Activated gamma-delta T cell treated with anti-CD3 and anti-CD28 coated beads, Interleukin-2, amount 50 U/mL, for 16 hours (primary cell): ENCODE data around the gene GLI3.

Source experiments
- DNase-seq: peaks from one replicate; pipeline ENCODE4 v3.0.0-alpha.2; 2020; ENCODE audit warnings: low read depth

Gene GLI3

DNA sequence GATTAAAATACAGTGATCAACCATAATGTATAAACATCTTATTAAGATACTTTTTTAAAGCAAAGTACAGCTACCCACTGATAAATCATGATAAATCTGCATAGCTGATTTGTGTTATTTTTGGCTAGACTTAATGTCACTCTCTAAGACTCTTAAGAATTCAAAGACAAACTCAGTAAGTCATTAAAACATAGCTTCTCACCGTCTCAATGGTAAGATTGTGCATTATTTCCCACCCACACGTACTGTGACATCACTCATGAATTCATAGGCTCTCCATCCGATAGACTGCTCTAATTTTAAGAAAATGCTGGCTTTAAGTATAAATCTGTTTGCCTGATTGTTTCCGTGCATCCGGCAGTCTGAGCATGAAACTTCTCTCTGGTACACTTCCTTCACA is 266.1 kb downstream of the GLI3 start:
- no peak for DNase-seq

DNA sequence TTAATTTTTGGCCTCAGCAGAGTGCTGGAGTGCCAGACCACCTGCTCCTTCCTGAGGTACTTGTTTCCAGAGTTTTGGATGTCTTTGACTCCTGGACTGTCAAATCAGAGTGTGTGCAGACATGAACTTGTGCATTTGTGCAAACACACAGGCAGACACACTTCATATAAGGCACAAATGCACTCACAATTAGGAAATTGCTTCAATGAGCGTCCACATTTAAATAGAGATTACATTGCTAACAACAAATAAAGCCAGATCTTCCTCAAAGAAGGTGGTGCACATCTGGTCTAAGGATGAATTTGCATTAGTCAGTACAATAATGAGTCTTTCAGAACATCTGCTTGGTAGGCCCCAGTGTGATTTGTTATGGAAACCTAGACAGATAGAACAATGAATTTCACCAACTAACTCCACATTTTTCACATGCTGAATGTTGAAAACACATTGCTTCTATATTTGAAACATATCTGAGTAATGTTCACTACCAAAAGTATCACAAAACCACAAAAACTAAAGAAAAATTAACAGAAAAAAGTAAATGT is 267.4 kb downstream of the GLI3 start:
- DNase-seq = no peak

DNA sequence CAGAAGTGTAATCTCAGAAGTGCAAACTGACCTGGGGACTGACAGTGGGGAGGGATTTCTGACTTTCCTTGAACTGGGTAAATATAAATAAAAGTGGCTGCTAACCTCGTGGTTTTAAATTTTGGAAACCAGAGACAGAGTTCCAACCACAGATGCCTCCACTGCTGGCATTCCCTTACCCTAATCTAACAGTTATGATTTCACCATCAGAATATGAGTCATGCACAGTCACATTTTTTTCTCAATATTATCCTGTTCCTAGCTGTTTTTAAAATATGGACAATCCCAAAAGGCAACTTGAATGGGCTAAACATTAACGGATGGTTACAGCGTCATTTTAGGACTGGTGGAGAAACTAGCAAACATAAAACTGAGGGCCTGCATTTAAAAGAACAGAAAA is 269.9 kb downstream of the GLI3 start:
- no peak for DNase-seq

DNA sequence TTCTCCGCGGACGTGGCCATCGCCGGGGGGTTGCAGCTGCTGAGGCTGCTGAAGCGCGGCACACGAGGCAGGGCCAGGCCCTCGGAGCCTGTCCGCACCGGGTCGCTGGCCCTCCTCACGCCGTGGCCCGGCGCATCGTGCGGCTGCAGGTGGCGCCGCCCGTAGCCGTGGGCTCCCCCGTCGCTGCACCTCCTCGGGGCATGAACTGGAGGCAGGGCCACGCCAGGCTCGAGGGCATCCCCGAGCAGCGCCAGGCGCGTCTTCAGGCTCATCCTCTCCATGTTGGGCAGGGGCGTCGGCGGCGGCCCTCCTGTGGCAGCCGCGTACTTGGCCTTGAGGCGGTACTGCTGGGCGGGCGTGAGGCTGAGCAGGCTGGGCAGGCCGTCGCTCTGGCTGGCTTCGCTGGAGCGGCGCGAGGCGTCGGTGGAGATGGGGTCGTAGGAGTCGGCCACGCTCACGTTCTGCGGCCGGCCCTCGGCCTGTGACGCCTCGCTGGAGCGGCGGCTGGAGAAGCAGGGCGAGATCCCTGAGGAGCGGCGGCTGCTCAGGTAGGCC is 271.0 kb downstream of the GLI3 start:
- DNase-seq = no peak

DNA sequence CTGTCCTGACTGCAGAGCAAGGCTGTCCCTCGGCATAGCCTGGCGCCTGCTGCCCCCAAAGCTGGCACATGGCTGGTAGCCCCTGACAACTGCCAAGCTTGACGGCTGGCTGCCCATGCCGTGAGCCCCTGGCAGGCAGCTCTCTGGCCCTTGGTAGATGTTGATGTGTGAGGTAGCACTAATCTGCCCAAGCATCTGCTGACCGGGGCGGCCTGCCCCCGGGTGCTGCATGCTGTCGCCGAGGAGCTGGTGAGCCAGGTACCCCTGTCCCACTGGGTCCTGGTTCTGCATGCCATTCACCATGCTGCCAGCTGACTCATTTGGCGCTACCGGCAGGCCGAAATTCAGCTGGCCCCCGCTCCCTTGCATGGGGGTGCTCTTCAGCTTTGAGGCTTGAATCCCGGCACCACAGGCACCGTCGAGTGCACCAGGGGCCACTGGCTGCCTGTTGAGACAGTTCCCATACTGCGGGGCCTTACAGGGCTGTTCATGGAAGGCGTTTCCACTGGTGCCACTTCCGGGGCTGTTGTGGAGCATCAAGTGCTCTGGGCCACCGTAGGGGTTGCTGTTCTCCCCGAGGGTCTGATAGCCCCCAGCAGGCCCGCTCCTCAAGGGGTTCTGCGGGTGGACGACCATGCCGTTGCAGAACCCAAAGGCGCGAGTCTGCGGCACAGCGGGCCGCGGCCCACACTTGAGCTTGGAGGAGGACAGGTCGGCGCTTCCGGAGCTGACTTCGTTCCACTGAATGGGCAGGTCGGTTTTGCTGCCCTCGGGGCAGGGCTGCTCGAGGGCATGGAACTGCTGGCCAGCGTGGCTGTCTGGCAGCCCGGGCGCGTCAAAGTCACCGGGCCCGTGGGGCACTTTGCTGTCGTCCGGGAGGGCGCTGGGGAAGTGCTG is 271.9 kb downstream of the GLI3 start:
- no peak for DNase-seq

DNA sequence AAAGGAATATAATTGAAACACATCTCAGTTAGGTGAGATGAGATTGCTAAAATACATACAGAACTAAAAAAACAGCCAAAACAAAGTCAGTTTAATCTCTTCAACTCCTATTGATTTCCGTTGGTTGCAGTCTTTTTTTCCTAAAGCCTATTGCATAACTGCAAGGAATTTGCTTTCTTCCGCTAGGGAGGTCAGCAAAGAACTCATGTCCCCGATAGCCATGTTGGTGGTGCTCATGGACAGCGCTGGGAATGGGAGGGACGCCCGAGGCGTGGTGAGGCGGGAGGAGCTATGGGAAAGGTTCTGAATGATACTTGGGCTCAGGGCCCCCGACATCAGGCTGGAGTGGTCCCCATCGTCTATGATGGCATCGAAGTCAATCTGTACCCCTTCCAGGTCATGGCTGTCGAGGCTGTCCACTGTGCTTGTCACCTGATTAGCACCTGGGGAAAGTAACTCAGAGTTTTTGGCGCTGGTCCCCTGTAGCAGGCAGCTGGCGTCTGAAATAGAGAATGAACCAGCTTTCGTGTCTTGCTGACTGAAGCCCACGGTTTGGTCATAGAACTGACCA is 272.7 kb downstream of the GLI3 start:
- DNase-seq = no peak

DNA sequence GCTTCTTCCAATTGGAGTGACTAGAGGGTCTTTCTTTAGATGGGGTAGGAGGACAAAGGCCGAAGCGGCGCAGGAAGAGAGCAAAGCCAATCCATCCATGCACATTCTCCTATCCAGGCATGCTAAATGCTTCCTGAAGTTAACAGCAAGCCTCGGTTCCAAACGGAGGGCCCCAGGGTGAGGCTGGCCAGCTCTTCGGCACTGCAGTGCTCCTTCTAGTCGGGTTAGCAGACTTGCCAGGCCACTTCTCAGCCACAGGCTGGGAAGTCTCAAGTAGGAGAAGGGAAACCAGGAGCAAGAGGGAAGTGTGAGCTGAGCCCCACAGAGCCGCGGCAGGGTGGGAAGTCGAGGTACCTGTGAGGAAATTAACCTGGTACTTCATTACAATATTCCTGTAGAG is 280.3 kb downstream of the GLI3 start:
- no peak for DNase-seq

DNA sequence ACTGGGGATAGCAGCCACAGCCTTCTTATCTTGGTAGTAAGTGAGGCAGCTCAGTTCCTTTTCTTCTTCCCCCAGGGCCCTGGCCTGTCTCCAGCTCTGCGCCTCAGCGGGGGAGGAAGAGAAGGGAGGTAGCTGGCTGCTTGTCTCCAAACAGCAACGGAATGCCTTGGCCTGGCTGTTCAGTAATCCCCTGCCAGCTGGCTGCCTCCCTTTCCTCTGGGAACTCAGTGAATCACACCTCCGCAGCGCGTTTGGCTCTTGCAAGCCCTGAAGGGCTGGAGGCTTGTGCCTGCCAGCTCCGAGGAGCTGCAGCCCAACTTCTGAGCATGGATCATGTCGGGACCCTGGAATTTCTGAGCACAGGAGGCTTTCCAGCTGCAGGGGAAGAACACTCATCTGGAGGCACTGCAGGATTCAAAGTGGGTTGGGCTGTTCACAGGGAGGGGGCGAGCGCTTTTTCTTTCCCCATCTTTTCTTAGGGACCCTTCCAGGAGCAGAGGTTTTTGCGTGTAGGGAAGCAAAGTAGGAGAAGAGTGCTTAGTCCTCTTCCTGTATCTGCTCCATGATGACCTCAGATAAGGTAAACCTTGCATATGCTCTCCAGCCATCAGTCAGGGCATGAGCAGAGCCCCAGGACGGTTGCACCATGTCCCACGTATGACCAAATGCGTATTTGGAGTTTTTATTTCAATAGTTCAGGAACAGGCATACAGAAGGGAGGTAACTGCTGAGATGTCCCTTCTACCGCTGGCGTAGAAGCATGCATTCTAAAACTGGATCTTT is 280.9 kb downstream of the GLI3 start:
- DNase-seq = no peak

DNA sequence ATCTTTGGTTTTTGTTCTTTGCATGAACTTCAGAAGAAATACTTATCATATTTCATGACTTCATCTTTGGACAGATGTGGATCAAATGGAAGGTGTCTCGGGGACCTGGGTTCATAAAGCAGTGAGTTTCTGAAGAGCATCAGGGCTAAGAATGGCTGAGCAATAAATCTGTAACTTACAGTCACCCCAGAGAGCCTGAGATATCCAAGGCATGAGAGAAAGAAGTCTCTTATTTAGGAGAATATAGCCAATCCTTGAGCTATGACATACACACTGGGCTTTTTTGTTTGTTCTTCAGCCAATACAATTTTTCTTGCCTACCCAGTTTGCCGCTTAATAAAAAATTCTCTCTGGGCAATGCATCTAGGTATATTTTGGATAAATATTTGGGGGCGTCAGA is 281.6 kb downstream of the GLI3 start:
- no peak for DNase-seq

DNA sequence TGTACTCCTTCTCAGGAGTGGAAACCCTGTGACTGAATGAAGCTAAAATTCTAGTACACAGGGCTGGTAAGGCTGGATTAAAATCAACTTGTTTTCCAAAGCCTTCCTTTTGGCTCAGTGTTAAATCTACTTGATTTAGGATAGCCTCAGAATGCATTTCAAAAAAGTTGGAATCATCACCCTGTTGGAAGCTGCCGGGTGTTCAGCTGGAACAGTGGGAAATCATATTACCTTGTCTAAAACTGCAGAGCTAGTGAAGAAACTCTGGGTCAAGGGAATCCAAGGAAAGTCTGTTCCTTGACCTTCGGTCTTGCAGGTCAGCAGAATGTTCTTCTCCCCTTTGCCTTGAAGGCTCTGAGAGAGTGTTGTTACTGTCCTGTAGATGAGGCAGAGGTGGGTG is 282.0 kb downstream of the GLI3 start:
- no peak for DNase-seq

DNA sequence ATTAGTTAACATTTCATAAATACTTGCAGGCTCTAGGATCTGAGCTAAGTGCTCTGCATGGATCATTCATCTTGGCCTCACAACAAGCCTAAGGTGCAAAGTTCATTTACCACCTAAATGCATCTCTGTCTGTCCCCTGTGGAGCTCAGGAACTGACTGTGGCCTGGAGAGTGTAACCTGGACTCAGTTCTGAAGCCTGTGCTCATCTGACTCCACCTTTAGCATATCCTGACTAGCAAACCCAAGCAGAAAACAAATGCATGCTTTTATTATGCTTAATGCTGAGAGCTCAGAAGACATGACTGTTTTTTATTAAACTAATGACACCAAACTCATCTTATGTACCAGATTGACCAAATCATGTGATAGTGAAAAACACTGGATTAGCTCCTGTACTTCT is 288.5 kb downstream of the GLI3 start:
- DNase-seq = no peak

DNA sequence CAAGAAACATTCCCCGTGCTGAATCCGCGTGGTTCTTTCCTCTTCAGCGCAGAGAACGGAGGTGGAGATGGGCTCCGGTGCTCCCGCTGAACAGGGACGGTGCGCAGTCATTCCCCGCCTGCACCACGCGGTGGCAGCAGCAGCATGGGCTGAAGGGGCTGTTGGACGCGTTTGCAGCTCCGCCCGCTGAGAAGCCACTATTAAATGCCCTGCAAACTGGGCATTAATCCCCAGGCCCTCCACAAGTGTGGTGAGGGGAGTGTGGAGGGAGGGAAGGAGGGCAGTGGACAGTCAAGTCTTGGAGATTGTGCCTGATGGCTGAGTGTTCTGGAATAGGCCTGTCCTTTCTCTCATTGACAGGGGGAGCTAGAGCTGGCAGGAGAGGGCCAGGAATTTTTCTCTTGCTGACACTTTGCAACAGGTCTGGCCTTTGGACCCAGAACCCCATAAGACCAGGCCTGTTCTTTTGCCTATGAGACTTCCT is 293.9 kb downstream of the GLI3 start:
- DNase-seq = peak; percentile 49

DNA sequence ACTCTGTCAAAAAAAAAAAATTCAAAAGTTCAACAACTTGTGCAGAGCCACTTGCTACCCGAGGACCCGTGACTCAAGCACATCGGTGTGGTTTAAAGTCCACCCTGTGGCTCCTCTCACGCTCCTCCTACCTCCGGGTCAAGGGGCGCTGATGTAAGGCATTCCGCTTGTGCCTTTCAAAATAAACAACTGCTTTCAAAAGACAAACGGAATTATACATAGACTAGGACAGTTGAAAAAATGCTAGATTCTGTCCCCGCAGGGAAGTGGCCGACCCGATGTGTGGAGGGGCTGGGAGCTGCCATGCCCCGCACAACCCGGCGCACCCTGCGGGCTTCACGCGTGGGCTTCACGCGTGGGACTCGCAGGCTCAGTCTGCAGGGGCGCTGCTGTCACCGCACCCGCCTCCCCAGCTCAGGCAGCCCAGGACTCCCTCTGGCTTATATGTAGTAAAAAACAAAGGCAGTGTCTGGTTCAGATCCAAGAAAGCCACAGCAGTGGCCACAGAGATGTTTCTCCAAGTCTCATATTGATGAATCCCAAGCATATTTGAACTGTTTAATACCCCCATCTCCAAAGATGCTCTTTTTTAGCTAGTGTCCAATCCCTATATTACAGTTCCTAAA is 294.4 kb downstream of the GLI3 start:
- no peak for DNase-seq

DNA sequence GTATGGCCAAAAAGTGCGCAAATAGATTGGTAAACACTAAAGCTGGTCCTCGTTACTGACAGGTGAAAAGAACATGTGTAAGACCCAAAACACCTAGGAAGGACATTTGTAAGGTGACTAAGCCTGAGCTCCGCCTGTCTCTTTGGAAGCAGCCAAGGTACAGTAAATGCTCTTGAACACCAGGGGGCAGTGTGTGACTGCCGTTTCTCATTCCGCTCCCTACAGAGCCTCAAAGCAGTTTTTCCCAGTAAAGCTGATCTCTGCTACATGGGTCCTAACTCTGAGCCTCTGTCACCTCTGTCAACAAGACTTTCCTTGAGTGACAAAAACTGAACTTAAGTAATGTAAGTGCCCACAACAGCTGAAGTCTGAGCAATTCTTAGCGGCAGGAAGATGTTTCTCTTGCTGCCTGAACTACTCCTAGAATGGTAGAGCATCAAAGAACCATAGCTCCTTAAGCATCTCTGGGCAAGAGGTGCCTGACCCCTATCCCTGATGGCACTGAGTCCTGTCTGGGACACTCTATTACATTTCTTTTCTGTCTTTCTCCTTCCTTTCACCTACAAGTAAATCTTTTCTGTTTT is 296.2 kb downstream of the GLI3 start:
- peak; percentile 20 for DNase-seq

DNA sequence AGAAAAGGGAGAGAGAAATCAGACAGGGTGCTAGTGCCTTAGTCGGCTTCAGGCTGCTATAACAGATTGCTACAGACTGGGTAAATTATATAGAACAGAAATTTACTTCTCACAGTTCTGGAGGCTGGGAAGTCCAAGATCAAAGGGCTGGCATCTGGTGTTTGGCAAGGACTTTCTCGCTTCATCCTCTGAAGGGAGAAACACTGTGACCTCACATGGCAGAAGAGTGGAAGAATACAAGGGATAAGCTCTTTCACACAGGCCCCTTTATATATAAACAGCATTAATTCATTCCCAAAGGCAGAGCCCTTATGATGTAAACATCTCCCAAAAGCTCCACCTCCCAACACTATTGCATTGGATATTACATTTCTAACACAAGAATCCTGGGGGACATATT is 298.6 kb downstream of the GLI3 start:
- no peak for DNase-seq

DNA sequence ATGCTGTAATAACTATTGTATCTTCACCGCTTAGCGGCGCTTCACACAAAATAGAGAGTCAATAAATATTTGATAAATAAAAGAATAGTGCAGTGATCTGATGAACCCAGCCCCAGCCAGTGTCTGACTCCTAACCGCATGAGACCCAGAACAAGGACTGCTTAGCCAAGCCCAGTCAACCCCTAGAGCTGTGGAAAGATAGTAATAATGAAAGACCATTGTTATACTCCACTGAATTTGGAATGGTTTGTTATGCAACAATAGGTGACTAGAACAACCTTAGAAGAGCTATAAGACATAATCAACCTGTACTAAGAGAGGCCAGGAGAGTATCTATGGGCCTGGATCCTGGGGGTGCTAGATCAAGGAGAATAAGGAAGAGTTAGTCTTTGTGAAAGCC is 303.6 kb downstream of the GLI3 start:
- DNase-seq = no peak

DNA sequence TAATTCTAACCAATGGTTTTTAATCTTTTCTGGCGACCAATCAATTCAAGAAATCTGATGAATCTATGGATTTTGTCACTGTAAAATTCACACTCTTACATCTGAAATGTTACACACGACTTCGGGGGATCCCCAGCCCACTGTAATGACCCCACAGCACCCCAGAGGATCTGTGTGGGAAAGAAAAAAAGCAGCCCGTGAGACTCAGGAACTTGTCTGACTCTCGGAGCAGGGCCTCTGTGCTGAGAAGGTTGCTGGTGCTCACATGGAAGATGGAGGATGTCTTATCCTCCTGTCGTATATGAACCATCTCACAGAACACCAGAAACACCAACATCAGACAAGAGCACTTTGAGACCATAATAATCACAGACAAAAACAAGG is 305.8 kb downstream of the GLI3 start:
- no peak for DNase-seq

DNA sequence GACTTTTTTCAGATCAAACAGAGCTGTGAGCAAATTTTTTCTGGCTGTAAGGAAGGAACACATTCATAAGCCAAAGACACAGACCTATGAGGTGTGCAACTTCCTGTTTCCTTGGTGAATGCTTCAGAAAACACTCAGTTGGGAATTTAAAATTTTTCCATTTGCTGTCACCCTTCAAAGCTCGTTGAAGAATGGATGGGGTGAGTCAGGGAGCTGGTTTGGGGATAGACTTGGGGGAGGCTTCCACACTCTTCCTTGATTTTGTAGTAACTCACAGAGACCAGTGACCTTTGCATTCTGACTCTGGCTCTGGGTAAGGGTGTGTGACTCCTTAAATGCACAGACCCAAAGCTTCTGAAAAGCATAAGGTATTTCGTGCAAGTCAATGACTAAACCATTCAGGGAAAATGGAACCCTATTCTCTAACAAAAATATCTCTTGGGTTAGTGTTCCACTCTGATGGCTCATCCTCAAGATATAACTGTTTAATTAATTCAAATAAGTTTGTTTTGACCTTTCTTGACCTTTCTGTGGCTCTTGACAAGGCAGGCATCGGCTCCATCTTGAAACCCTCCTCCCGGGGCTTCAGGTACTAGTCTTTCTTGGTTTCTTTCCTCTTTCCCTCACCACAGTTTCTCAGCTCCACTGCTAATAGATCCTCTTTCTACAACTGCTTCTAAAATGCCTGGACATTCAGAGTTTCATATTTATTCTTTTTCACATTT is 306.3 kb downstream of the GLI3 start:
- DNase-seq = no peak

DNA sequence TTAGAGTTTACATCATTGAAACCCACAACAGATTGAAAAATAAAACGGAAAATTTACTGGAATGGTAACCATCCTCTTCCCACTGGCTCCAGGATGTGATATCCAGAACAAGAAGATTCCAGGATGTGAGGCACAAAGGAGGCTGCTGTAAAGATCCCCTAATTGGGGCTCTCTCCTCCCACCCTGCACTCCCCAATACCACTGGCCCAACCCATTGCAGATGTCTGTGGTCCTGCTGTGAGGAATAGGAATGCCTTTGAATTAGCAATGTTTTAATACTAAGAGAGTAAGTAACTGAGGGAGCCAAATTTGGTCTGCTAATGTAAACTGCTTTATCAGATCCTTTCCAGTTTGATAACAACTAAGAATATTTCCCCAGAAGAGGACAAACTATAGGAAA is 308.2 kb downstream of the GLI3 start:
- no peak for DNase-seq

DNA sequence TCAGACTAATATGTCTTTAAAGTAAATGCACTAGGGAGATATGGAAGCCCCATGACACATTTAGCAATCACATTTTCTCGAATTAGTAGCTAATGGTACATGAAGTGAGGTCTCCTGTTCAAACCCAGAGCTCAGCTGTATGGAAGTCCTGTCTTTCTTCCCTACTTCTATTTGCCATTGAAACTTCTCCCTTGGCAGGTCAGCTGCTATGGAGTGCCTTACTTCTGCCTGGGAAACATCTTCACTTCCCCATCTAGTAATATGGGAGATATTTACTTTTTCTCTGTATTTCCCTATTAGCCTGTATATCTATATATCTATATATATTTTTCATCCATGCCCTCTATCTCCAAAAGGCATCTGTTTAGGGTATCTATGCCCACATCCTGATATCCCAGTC is 308.8 kb downstream of the GLI3 start:
- DNase-seq = no peak

DNA sequence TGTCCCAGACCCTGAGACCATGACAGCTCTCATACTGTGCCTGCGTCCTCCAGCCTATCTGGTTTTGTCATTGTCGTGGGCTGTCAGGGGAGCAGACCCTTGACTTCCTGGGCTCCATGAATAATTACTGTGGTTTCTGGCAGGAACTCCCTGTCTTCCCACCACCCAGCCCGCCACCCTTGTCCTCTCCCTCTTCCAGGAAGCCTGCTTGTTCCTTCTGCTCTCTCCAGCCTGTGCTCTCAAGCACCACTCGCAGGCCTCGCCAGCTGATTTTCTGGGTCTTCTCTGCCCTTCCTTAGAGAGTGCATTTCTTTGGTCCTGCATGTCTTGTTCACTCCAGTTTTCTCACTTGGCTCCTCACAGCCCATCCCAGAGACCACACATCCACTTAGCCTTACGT is 309.6 kb downstream of the GLI3 start:
- no peak for DNase-seq
